ENCODE measurements around the gene PDGFC. TPM values are rescaled to one million over a fixed set of nuclear protein-coding genes. Genes with fewer than 3 reads are reported as not detected.

The PDGFC gene
- total RNA-seq, 1 donor from 2014 or later: 42.5 TPM

GRCh38 chr4:156783966-156784365, 187.6 kb downstream of the PDGFC start:
- Mint-ChIP-seq H3K4me1 (ENCODE audit: low read depth) (peaks cover 2% of the 10 kb centered on the region), H3K36me3 (ENCODE audit: insufficient read depth) (peaks cover 10% of the 10 kb centered on the region), H3K9me3 (ENCODE audit: low read depth) (peaks cover 5% of the 10 kb centered on the region), H3K4me3 (ENCODE audit: low read depth) (no peak overlapping the region), H3K27me3 (no peaks in the 10 kb centered on the region), H3K27ac (no peak overlapping the region)
- TF ChIP-seq, protein P1, sequence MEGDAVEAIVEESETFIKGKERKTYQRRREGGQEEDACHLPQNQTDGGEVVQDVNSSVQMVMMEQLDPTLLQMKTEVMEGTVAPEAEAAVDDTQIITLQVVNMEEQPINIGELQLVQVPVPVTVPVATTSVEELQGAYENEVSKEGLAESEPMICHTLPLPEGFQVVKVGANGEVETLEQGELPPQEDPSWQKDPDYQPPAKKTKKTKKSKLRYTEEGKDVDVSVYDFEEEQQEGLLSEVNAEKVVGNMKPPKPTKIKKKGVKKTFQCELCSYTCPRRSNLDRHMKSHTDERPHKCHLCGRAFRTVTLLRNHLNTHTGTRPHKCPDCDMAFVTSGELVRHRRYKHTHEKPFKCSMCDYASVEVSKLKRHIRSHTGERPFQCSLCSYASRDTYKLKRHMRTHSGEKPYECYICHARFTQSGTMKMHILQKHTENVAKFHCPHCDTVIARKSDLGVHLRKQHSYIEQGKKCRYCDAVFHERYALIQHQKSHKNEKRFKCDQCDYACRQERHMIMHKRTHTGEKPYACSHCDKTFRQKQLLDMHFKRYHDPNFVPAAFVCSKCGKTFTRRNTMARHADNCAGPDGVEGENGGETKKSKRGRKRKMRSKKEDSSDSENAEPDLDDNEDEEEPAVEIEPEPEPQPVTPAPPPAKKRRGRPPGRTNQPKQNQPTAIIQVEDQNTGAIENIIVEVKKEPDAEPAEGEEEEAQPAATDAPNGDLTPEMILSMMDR (IDR thresholded peaks at IDR 0.05; ENCODE audit: unreplicated experiment): no peak
- DNase-seq (ENCODE audit: low spot score, unreplicated experiment): no peak

DNA sequence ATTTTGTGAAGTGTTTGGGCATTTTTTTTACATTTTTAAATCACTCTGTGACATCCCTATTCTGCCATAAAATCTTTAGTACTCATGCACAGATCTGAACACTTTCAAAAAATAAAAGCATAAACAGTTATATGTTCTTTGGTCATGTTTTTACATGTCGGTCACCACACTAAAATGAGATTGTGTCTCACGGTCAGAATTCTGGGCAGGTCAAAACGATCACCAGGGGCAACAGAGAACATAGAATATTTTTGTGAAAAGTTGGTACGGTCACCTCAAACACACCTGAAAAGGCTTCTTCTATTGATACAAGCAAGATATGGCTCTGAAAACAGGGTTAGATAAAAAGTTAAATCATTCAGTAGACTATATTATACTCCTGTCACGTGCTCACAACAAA, 189.1 kb downstream of the PDGFC start:
- peaks cover 4% of the 10 kb centered on the region for H3K4me1 Mint-ChIP-seq (ENCODE audit: low read depth)
- H3K27ac Mint-ChIP-seq: no peak overlapping the region
- H3K9me3 Mint-ChIP-seq (ENCODE audit: low read depth): peaks cover 5% of the 10 kb centered on the region
- TF ChIP-seq, protein P1 (IDR thresholded peaks at IDR 0.05; ENCODE audit: unreplicated experiment): no peak
- H3K4me3 Mint-ChIP-seq (ENCODE audit: low read depth): no peak overlapping the region
- no peaks in the 10 kb centered on the region for H3K27me3 Mint-ChIP-seq
- DNase-seq (ENCODE audit: low spot score, unreplicated experiment): no peak
- peaks cover 10% of the 10 kb centered on the region for H3K36me3 Mint-ChIP-seq (ENCODE audit: insufficient read depth)

DNA sequence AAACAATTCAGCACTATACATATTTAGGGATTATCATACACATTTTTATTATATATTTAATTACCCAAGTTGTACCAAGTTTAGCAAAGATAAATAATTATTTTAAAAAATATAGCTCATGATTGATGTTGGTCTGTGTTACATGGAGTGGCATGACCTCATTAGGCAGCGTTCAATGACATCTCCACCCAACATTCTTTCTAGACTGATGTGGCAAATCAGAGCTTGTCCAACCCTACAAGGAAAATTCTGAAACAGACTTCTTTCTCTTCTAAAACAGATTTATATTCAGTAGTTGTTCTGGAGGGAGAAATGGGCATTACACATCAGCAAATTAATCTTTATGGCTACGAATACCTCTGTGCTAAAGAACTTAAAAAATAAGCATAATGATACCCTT, 189.7 kb downstream of the PDGFC start:
- no peak overlapping the region for H3K27ac Mint-ChIP-seq
- H3K9me3 Mint-ChIP-seq (ENCODE audit: low read depth): peaks cover 5% of the 10 kb centered on the region
- peaks cover 10% of the 10 kb centered on the region for H3K36me3 Mint-ChIP-seq (ENCODE audit: insufficient read depth)
- DNase-seq (ENCODE audit: low spot score, unreplicated experiment): no peak
- no peak overlapping the region for H3K4me3 Mint-ChIP-seq (ENCODE audit: low read depth)
- TF ChIP-seq, protein P1 (IDR thresholded peaks at IDR 0.05; ENCODE audit: unreplicated experiment): no peak
- H3K4me1 Mint-ChIP-seq (ENCODE audit: low read depth): peaks cover 4% of the 10 kb centered on the region
- H3K27me3 Mint-ChIP-seq: no peaks in the 10 kb centered on the region

DNA sequence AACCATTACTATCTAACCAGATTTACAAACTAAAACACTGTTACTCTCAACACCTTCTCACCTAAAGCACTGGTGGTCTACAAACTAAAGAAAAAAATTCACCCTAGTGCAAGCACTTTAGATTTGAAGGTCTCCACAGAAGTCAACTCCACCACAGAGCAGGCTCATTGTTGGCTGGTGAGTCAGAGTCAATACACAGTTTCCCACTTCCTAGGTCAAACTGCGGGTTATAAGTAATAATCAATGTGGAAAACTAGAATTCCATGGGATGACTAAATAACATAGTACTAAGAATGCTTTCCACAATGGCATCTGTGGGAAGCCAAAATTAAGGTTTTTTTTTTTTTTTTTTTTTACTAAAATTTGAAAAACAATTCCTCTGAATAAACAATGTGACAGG, 191.8 kb downstream of the PDGFC start:
- TF ChIP-seq, protein P1 (IDR thresholded peaks at IDR 0.05; ENCODE audit: unreplicated experiment): no peak
- Mint-ChIP-seq H3K9me3 (ENCODE audit: low read depth) (peaks cover 5% of the 10 kb centered on the region), H3K4me3 (ENCODE audit: low read depth) (no peak overlapping the region), H3K27me3 (no peaks in the 10 kb centered on the region), H3K4me1 (ENCODE audit: low read depth) (peaks cover 4% of the 10 kb centered on the region), H3K36me3 (ENCODE audit: insufficient read depth) (peaks cover 10% of the 10 kb centered on the region), H3K27ac (no peak overlapping the region)
- no peak for DNase-seq (ENCODE audit: low spot score, unreplicated experiment)

GRCh38 chr4:156779042-156779441, 192.6 kb downstream of the PDGFC start:
- no peak for DNase-seq (ENCODE audit: low spot score, unreplicated experiment)
- H3K27me3 Mint-ChIP-seq: no peaks in the 10 kb centered on the region
- H3K27ac Mint-ChIP-seq: no peak overlapping the region
- H3K9me3 Mint-ChIP-seq (ENCODE audit: low read depth): peaks cover 5% of the 10 kb centered on the region
- H3K4me1 Mint-ChIP-seq (ENCODE audit: low read depth): peaks cover 4% of the 10 kb centered on the region
- no peak overlapping the region for H3K4me3 Mint-ChIP-seq (ENCODE audit: low read depth)
- peaks cover 10% of the 10 kb centered on the region for H3K36me3 Mint-ChIP-seq (ENCODE audit: insufficient read depth)
- TF ChIP-seq, protein P1 (IDR thresholded peaks at IDR 0.05; ENCODE audit: unreplicated experiment): no peak
